ENCODE data around the gene NDC1.

DNA sequence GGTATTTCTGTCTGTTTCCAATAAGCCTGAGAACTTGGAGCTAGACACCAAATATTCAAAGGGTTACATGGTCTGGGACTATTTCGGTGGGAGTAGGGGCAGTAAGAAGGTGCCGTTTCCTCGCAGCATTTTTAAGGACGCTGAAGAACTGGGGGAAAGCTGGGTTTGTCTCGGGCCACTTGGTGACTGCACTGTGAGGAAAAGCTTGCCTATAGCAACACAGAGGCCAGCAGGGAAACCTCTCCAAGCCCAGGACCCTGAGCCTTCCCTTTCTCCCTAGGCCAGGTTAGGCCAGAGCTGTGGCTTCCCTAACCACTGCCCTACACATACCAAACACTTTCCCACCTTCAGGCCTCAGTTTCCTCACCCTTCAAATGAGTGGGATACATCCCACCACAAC, 102.4 kb downstream of the NDC1 start:
- TF ChIP-seq POLR2A (IDR thresholded peaks at IDR 0.05; ENCODE audit: low read depth, low read length) (no peak), TAF1 (IDR thresholded peaks at IDR 0.05; ENCODE audit: borderline replicate concordance, low read depth, low read length) (no peak)
